Measurements from ENCODE around the gene CFDP1. TPM values are rescaled to one million over a fixed set of nuclear protein-coding genes. Genes with fewer than 3 reads are reported as not detected.

CFDP1 gene
- total and polyA plus RNA-seq, 2 of the 13 experiments (the other 11 are each of a cell fraction or from before 2014, with no cell fraction given): 78.6 to 153 TPM

DNA sequence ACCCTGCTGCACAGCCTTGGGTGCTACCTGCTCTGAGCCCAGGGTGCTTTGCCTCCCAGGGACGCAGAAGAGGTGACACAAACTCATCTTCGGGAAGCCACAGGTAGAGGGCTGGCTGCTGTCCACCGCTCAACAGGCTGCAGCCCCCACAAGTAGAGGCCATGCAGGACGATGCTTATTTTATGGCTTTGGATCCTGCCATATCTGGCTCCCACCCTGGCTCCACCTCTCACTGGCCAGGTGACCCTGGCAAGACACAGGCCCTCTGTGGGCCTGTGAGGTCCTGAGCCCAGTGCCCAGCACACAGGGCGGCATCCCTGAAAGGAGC, 170.5 kb downstream of the CFDP1 start (continued):
- no peak for TF ChIP-seq ZNF180 (CRISPR knock-in tag; IDR thresholded peaks at IDR 0.05; ENCODE audit: borderline replicate concordance, low read depth)
- TF ChIP-seq, protein P1, sequence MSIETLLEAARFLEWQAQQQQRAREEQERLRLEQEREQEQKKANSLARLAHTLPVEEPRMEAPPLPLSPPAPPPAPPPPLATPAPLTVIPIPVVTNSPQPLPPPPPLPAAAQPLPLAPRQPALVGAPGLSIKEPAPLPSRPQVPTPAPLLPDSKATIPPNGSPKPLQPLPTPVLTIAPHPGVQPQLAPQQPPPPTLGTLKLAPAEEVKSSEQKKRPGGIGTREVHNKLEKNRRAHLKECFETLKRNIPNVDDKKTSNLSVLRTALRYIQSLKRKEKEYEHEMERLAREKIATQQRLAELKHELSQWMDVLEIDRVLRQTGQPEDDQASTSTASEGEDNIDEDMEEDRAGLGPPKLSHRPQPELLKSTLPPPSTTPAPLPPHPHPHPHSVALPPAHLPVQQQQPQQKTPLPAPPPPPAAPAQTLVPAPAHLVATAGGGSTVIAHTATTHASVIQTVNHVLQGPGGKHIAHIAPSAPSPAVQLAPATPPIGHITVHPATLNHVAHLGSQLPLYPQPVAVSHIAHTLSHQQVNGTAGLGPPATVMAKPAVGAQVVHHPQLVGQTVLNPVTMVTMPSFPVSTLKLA (IDR thresholded peaks at IDR 0.05): no peak
- TF ChIP-seq, protein P2, sequence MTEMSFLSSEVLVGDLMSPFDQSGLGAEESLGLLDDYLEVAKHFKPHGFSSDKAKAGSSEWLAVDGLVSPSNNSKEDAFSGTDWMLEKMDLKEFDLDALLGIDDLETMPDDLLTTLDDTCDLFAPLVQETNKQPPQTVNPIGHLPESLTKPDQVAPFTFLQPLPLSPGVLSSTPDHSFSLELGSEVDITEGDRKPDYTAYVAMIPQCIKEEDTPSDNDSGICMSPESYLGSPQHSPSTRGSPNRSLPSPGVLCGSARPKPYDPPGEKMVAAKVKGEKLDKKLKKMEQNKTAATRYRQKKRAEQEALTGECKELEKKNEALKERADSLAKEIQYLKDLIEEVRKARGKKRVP (CRISPR knock-in tag; IDR thresholded peaks at IDR 0.05): no peak
- TF ChIP-seq ZSCAN31 (CRISPR knock-in tag; IDR thresholded peaks at IDR 0.05; ENCODE audit: low read depth): no peak
- TF ChIP-seq ZNF143 (CRISPR knock-in tag; IDR thresholded peaks at IDR 0.05): 0 out of 2 replicates have a peak, but pooled peaks have one; percentile 15
- TF ChIP-seq ZNF501 (CRISPR knock-in tag; IDR thresholded peaks at IDR 0.05): peak; percentile 43; the same call in 1 of the 2 replicates
- TF ChIP-seq, protein P3, sequence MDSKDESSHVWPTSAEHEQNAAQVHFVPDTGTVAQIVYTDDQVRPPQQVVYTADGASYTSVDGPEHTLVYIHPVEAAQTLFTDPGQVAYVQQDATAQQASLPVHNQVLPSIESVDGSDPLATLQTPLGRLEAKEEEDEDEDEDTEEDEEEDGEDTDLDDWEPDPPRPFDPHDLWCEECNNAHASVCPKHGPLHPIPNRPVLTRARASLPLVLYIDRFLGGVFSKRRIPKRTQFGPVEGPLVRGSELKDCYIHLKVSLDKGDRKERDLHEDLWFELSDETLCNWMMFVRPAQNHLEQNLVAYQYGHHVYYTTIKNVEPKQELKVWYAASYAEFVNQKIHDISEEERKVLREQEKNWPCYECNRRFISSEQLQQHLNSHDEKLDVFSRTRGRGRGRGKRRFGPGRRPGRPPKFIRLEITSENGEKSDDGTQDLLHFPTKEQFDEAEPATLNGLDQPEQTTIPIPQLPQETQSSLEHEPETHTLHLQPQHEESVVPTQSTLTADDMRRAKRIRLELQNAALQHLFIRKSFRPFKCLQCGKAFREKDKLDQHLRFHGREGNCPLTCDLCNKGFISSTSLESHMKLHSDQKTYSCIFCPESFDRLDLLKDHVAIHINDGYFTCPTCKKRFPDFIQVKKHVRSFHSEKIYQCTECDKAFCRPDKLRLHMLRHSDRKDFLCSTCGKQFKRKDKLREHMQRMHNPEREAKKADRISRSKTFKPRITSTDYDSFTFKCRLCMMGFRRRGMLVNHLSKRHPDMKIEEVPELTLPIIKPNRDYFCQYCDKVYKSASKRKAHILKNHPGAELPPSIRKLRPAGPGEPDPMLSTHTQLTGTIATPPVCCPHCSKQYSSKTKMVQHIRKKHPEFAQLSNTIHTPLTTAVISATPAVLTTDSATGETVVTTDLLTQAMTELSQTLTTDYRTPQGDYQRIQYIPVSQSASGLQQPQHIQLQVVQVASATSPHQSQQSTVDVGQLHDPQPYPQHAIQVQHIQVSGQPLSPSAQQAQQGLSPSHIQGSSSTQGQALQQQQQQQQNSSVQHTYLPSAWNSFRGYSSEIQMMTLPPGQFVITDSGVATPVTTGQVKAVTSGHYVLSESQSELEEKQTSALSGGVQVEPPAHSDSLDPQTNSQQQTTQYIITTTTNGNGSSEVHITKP (CRISPR knock-in tag; IDR thresholded peaks at IDR 0.05; ENCODE audit: low read depth): no peak
- TF ChIP-seq, protein P4, sequence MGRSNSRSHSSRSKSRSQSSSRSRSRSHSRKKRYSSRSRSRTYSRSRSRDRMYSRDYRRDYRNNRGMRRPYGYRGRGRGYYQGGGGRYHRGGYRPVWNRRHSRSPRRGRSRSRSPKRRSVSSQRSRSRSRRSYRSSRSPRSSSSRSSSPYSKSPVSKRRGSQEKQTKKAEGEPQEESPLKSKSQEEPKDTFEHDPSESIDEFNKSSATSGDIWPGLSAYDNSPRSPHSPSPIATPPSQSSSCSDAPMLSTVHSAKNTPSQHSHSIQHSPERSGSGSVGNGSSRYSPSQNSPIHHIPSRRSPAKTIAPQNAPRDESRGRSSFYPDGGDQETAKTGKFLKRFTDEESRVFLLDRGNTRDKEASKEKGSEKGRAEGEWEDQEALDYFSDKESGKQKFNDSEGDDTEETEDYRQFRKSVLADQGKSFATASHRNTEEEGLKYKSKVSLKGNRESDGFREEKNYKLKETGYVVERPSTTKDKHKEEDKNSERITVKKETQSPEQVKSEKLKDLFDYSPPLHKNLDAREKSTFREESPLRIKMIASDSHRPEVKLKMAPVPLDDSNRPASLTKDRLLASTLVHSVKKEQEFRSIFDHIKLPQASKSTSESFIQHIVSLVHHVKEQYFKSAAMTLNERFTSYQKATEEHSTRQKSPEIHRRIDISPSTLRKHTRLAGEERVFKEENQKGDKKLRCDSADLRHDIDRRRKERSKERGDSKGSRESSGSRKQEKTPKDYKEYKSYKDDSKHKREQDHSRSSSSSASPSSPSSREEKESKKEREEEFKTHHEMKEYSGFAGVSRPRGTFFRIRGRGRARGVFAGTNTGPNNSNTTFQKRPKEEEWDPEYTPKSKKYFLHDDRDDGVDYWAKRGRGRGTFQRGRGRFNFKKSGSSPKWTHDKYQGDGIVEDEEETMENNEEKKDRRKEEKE (IDR thresholded peaks at IDR 0.05): no peak
- TF ChIP-seq SYNCRIP (IDR thresholded peaks at IDR 0.05; ENCODE audit: insufficient read depth, low read depth, low read length): no peak
- TF ChIP-seq, protein P5, sequence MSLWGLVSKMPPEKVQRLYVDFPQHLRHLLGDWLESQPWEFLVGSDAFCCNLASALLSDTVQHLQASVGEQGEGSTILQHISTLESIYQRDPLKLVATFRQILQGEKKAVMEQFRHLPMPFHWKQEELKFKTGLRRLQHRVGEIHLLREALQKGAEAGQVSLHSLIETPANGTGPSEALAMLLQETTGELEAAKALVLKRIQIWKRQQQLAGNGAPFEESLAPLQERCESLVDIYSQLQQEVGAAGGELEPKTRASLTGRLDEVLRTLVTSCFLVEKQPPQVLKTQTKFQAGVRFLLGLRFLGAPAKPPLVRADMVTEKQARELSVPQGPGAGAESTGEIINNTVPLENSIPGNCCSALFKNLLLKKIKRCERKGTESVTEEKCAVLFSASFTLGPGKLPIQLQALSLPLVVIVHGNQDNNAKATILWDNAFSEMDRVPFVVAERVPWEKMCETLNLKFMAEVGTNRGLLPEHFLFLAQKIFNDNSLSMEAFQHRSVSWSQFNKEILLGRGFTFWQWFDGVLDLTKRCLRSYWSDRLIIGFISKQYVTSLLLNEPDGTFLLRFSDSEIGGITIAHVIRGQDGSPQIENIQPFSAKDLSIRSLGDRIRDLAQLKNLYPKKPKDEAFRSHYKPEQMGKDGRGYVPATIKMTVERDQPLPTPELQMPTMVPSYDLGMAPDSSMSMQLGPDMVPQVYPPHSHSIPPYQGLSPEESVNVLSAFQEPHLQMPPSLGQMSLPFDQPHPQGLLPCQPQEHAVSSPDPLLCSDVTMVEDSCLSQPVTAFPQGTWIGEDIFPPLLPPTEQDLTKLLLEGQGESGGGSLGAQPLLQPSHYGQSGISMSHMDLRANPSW (CRISPR knock-in tag; IDR thresholded peaks at IDR 0.05; ENCODE audit: borderline replicate concordance): no peak
- no peak; the same call in 1 of the 2 replicates for TF ChIP-seq ZNF605 (CRISPR knock-in tag; IDR thresholded peaks at IDR 0.05)
- TF ChIP-seq SAFB2 (CRISPR knock-in tag; IDR thresholded peaks at IDR 0.05; ENCODE audit: borderline replicate concordance, low read depth): no peak
- TF ChIP-seq PHF8 (CRISPR knock-in tag; IDR thresholded peaks at IDR 0.05): peak; percentile 4; the same call in 1 of the 2 replicates
- no peak for TF ChIP-seq NAIF1 (CRISPR knock-in tag; IDR thresholded peaks at IDR 0.05; ENCODE audit: borderline replicate concordance)
- TF ChIP-seq IRF2 (CRISPR knock-in tag; IDR thresholded peaks at IDR 0.05): no peak
- no peak for TF ChIP-seq SALL2 (CRISPR knock-in tag; IDR thresholded peaks at IDR 0.05)
- no peak for TF ChIP-seq ETV6 (CRISPR knock-in tag; conservative IDR thresholded peaks at IDR 0.05)
- TF ChIP-seq ELF4 (CRISPR knock-in tag; IDR thresholded peaks at IDR 0.05; ENCODE audit: borderline replicate concordance): no peak
- TF ChIP-seq SMARCE1 (IDR thresholded peaks at IDR 0.05; ENCODE audit: borderline replicate concordance): no peak

Measured in HepG2 (cell line).